Measurements from ENCODE around the gene CFAP70.

- TF ChIP-seq CREB1 (CRISPR knock-in tag; IDR thresholded peaks at IDR 0.05), result no peak
- TF ChIP-seq CREM (CRISPR knock-in tag; IDR thresholded peaks at IDR 0.05), result no peak
- no peak for TF ChIP-seq CTCF (IDR thresholded peaks at IDR 0.05)
- TF ChIP-seq, protein P1, sequence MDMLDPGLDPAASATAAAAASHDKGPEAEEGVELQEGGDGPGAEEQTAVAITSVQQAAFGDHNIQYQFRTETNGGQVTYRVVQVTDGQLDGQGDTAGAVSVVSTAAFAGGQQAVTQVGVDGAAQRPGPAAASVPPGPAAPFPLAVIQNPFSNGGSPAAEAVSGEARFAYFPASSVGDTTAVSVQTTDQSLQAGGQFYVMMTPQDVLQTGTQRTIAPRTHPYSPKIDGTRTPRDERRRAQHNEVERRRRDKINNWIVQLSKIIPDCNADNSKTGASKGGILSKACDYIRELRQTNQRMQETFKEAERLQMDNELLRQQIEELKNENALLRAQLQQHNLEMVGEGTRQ (CRISPR knock-in tag; IDR thresholded peaks at IDR 0.05), result no peak
- no peak for TF ChIP-seq ATF2 (CRISPR knock-in tag; IDR thresholded peaks at IDR 0.05; ENCODE audit: borderline replicate concordance, low read depth)
These were observed 43.0 kb upstream of the CFAP70 start for GRCh38 chr10:73401636-73402035.

All from WTC11 (cell line).